ENCODE measurements around the gene KCNIP4.

DNA sequence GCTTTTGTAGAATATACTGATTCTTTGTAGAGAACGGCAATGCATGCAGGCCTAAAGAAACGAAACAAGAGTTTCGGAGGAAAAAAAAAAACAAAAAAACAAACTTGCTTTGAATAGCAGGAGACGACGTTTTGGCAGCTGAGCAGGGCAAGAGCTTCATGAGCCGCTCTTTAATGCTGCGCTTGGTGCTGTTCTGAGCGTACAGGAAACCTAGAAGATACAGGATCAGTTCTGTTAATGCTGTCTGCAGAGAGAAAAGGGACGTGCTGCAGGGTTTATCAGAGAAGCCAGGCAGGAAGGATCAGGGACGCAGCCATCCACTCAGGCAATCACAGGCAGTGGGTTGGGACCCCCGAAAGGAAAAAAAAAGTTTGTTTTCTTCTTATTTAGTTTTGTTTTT, 1066.1 kb downstream of the KCNIP4 start:
- no peak for TF ChIP-seq YY1 (IDR thresholded peaks at IDR 0.05; ENCODE audit: insufficient read depth, insufficient read length)
- no peak for TF ChIP-seq SUZ12 (IDR thresholded peaks at IDR 0.05; ENCODE audit: extremely low read depth, insufficient read depth, insufficient read length)
- no peak for TF ChIP-seq ZNF274 (IDR thresholded peaks at IDR 0.05; ENCODE audit: low read depth, low read length)
